ENCODE data around the gene LGALS7B.
"Not testable (repeated sequence)": the region's sequence is repeated elsewhere in the genome, so short reads cannot be mapped to it uniquely, and the experiment has no call there.

LGALS7B gene

DNA sequence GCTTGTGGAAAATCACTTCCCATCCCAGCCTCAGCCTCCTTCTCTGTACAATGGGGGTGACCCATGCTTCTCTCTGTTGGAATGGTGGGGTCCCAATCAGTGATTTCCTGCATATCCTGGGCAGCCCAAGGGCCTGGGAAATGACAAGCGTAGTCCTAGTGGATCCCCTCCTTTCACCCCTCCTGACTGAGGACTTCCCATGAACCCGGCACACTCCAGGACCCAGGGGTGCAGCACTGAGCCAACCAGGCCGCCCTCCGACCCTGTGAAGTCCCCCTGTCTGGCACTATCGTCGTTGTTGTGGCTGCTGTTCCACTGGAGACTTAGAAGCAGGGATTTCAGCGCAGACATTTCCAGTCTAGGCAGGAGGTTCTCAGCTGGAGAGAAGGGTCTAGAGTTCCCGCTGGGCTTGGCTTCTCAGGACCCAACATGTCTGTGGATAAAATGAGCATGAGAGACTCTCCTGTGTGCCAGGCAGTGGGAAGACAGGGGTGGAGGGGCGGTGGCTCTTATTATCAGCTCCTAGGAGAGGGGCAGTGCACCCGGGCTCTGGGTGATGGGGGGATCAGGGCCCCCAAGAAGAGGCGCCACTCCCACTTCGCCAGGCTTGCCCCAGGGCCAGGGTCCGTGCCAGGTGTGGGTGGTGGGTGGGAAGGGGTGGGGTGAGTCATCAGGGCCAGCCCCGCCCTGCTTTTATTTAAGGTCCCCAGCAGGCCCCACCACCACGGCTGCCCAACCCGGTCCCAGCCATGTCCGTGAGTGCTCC, at the start of gene LGALS7B:
TSS of gene LGALS7B (plus strand) at position 723 of the 766 bp plus-strand sequence. CDS start at position 750, 27 bp downstream.
- no peak for DNase-seq

DNA sequence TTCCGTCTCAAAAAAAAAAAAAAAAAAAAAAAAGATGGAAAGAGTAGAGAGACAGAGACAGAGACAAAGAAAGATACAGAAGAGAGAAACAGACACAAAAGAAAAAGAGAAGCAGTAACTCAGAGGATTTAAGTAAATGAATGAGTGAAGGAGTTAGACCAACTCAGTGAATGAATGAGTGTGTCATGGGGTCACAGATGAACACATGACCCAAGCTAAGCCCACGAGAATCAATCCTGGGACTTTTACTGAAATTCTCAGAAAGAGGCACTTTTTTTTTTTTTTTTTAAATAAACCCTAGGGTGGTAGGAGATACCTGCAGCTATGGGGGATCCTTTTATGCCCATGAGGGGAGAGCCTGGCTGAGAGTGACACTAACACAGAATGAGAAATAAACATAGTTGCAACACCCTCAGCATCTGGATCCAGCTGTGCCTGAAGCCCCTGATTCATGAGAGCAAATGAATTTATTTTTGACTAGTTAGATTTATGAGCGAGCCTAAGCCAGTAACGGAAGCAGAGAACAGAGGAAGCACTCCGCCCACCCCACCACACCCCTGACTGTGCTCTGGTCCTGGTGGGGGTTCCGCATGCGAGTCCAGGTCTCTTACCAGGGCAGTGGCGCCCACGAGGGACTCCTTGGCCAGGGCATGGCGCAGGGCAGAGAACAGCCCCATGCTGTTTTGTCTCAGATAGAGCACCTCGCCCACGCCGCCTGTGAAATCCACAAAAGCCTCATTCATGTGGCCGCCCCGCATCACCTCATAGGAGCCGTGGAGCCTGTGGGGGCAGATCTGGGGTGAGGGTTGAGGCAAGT, 49.4 kb upstream of the LGALS7B start:
- no peak for DNase-seq

DNA sequence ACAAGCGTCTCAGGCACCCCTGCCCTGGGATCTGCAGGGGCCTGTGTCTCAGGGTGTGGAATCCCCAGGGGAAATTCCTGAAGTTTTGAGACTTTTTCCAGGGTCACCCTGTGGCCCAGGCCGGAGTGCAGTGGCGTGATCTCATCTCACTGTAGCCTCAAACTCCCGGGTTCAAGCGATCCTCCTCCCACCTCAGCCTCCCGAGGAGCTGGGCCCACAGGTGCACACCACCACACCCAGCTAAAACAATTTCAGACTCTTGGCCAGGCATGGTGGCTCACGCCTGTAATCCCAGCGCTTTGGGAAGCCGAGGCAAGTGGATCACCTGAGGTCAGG, 48.8 kb upstream of the LGALS7B start:
- DNase-seq: no peak

DNA sequence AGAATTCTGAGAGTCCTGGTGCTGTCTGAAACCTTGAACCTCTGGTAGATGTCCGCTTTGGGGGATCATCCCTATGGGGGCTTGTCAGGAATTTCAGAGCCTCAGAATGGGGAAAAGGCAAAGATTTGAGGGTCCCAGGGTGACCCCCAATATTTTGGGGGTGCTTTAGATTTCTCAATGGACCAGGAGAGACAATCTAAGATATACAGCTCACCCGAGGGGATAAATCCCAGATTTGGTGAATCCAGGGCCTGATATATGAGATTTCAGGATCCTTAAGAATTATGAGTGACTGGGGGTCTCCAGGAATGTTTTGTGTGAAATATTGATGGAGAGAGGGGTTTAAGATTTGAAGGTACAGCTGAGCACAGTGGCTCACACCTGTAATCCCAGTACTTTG, 48.1 kb upstream of the LGALS7B start:
- no peak for DNase-seq

DNA sequence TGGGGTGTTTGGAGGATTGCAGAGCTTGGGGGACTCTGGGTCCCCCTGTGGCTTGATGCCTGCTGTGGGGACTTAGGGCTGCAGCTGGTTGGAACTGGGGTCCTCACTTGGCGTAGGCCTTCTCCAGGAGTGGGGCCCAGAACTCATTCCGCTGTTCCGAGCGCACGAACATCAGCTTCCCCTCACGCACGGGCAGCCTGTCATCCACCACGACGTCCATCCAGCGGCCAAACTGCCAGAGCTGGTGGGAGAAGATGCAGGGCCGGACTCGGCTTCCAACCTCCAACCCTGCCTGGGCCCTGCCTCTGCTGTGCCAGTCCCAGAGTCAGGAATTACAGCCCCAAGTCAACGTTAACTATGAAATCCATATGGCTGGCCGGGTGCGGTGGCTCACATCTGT, 47.3 kb upstream of the LGALS7B start:
- DNase-seq: no peak

DNA sequence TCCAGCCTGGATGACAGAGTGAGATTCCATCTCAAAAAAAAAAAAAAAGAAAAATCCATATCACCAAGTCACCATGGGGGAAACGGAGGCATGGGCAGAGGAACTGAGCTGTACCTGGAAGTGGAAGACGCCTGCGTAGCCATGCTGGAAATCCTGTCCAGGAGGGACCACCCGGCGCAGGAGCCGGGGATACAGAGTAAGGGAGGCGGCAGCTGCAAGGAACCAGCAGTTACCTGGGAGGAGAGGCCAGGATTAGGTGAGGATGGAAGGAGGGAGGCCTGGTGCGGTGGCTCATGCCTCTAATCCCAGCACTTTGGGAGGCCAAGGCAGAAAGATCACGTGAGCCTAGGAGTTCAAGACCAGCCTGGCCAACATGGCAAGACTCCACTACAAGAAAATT, 46.7 kb upstream of the LGALS7B start:
- no peak for DNase-seq

DNA sequence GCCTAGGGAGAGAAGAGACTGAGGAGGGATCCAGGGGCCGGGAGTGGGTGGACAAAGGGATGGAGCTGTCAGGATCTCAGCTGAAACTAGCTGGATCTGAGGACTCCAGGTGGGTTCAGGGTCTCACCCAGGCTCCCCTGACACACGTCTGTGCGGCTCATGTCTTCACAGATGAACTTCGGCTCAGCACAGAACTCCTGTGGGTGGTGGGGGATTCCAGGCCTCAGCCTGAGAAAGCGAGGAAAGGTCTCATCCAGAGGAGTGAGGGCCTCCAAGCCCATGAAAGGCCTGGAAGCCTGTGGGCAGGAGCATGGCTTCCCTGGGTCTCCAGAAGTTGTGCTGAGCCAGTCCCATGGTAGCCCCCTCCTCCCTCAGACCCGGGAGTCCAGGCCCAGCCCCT, 46.1 kb upstream of the LGALS7B start:
- no peak for DNase-seq

DNA sequence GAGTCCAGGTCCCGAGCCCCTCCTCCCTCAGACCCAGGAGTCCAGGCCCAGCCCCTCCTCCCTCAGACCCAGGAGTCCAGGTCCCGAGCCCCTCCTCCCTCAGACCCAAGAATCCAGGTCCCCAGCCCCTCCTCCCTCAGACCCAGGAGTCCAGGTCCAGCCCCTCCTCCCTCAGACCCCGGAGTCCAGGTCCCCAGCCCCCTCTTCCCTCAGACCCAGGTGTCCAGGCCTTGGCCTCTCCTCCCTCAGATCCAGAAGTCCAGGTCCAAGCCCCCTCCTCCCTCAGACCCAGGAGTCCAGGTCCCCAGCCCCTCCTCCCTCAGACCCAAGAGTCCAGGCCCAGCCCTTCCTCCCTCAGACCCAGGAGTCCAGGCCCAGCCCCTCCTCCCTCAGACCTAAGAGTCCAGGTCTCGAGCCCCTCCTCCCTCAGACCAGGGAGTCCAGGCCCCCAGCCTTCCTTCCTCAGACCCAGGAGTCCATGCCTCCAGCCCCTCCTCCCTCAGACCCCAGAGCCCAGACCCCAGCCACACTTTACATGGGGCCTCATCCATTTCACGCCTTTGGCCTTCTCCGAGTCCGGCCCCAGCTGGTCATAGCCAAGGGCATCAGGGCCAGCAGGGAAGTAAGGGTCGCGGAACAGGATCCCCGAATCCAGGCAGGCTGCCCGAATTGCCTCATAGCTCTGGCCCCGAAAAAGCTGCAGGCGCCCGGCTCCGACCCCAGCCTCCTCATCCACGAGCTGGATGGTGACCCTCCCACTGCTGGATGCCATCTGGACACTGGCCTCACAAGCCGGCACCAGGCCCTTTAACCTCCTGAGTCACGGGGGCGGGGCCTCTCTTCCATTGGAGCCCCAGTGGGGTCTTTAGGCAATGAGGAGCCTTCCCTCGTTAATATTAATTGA, 45.4 kb upstream of the LGALS7B start:
- no peak for DNase-seq

DNA sequence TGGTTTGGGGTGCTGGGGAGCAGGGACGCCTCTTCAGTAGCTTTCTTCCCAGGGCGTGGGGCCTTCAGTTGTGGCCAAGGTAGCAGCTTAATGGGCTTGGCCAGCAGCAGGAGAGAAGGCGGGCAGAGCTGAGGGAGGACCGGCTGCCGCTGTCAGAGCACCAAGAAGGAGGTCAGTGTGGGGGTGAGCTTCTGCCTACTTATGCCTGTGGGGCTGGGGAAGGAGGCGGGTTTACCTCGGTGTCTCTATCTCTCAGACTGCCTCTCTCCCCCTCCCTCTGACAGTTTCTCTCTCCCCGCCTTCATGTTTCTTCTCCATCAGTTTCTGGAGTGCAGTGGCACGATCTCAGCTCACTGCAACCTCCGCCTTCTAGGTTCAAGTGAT, 44.7 kb upstream of the LGALS7B start, which contains the start of gene CAPN12:
TSS of gene CAPN12 (minus strand) at position 177 of the 384 bp plus-strand sequence. CDS start 309 bp downstream, outside the sequence.
- DNase-seq: no peak

DNA sequence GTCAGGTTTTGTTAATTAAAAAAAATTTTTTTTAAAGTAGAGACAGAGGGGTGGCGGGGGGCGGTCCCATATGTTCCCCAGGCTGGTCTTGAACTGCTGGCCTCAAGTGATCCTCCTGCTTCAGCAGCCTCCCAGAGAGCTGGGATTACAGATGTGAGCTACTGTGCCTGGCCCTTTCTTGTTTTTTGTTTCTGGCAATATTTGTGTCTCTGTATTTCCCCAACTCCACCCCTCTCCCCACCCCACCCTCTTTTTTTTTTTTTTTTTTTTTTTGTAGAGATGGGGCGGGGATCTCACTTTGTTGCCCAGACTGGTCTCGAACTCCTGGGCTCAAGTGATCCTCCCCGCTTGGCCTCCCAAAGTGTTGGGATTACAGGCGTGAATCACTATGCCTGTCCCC, 44.1 kb upstream of the LGALS7B start:
- no peak for DNase-seq

DNA sequence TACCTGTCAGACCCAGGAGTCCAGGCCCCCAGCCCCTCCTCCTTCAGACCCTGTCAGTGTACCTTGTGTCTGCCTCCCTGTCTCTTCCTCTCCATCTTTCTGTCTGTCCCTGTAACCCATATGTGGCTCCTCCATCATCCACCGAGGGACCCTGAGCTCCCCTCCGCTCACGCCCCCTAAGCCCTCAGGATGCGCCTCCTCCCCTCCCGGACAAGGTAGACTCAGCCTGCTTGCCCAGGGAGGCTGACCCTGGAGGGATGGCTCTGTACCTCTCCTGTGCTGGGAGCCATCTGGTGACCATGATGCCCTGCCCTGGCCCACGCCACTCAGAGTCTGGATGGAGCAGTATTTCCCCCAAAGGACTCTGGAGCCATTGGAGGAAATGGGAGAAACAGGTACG, 43.7 kb upstream of the LGALS7B start:
- no peak for DNase-seq

DNA sequence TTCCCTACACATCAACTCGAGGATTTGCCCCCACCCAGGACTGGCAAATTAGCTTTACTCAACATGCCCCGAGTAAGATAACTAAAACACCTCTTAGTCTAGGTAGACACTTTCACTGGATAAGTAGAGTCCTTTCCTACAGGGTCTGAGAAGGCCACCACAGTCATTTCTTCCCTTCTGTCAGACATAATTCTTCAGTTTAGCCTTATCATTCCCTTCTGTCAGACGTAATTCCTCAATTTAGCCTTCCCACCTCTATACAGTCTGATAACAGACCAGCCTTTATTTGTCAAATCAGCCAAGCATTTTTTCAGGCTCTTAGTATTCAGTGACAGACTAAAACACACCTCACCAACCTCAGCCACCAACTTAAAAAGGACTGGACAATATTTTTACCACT, 35.2 kb upstream of the LGALS7B start:
- not testable (repeated sequence) for DNase-seq

DNA sequence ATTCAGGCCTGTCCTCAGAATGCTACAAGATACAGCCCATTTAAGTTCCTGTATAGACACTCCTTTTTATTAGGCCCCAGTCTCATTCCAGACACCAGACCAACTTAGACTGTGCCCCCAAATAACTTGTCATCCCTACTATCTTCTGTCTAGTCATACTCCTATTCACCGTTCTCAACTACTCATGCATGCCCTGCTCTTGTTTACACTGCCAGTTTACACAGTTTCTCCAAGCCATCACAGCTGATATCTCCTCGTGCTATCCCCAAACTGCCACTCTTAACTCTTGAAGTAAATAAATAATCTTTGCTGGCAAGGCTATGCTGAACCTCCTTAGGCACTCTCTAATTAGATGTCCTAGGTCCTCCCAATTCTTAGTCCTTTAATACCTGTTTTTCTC, 34.8 kb upstream of the LGALS7B start:
- DNase-seq: not testable (repeated sequence)

DNA sequence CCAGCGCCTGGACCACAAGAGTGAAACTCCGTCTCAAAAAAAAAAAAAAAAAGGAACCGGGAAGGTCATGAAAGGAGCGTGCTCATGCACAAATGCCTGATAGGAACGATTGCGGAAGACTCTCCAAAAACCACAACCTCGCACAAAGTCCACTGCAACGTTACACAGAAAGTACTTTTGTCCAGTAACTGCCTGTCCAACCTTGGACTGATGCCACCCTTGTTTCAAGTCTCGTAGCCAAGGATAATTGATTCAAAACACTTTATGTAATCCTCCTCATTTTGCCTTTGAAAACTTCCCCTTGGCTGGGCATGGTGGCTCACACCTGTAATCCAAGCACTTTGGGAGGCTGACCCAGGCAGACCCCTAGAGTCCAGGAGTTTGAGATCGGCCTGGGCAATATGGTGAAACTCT, 29.4 kb upstream of the LGALS7B start:
- DNase-seq: no peak

DNA sequence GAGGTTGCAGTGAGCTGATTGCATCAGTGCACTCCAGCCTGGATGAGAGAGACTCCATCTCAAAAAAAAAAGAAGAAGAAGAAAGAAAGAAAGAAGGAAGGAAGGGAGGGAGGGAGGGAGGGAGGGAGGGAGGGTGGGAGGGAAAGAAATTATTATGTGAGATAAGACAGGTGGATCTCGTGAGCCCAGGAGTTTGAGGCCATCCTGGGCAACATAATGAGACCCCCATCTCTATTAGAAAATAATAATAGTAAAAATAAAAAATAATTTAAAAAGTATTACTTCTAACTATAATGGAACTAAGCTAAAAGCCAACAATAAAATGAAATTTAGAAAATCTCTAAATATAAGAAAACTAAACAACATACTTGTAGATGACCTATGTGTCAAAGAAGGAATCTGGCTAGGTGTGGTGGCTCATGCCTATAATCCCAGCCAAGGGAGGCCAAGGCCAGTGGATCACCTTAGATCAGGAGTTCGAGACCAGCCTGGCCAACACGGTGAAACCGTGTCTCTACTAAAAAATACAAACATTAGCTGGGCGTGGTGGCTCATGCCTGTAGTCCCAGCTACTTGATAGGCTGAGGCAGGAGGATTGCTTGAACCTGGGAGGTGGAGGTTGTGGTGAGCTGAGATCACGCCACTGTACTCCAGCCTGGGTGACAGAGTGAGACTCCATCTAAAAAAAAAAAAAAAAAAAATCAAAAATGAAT, 28.0 kb upstream of the LGALS7B start:
- not testable (repeated sequence) for DNase-seq

DNA sequence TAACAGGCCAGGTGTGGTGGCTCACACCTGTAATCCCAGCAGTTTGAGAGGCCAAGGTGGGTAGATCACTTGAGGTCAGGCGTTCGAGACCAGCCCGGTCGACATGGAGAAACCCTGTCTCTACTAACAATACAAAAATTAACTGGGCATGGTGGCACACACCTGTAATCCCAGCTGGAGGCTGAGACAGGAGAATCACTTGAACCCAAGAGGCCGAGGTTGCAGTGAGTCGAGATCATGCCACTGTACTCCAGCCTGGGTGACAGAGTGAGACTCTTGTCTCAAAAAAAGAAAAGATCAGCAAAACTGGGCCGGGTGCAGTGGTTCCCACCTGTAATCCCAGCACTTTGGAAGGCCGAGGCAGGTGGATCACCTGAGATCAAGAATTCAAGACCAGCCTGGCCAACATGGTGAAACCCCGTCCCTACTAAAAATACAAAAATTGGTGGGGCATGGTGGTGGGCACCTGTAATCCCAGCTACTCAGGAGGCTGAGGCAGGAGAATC, 27.1 kb upstream of the LGALS7B start:
- DNase-seq: not testable (repeated sequence)

DNA sequence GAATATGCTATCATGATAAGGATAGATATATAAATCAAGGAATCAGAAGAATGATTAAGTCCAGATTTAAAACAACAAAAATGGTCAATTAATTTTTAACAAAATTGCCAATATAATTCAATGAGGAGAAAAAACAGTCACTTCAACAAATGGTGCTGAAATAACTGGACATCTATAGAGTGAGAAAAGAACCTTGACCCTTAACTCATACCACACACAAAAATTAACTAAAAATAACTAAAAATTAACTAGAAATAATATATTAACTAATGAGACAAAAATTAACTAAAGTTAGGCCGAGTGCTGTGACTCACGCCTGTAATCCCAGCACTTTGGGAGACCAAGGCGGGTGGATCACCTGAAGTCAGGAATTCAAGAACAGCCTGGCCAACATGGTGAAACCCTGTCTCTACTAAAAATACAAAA, 25.2 kb upstream of the LGALS7B start:
- no peak for DNase-seq

DNA sequence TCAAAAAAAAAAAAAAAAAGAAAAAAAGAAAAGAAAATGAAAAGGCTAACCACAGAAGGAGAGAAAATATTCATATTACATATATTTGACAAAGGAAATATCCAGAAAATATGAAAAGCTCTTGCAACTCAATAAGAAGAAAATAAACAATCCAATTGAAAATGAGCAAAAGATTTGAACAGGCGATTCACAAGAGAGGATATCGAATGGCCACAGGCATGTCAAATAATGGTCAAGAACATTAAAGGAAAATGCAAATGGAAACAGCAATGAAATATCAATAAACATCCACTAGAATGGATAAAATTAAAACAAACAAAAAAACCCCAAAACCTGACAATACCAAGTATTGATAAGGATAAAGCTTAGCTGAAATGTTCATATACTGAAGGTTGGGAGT, 23.8 kb upstream of the LGALS7B start:
- DNase-seq: no peak

DNA sequence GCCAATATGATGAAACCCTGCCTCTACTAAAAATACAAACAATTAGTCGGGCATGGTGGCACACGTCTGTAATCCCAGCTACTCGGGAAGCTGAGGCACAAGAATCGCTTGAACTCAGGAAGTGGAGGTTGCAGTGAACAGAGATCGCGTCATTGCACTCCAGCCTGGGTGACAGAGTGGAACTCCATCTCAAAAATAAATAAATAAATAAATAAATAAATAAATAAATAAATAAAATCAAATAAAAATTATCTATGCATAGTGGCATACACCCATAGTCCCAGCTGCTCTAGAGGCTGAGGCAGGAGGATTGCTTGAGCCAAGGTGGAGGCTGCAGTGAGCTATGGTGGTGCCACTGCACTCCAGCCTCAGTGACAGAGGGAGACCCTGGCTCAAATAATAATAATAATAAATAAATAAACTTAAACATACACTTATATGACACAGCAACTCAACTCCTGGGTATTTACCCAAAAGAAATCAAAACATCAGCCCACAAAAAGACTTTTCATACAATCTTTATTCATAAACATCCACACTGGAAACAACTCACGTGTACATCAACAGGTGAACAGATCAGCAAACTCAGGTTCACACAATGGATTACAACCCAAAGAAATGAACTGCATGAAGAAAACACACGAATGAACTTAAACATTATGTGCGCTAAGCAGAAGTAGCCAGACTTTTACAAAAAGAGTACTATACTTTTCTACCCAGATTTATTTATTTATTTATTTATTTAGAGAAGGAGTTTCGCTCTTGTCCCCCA, 22.5 kb upstream of the LGALS7B start:
- DNase-seq: no peak

DNA sequence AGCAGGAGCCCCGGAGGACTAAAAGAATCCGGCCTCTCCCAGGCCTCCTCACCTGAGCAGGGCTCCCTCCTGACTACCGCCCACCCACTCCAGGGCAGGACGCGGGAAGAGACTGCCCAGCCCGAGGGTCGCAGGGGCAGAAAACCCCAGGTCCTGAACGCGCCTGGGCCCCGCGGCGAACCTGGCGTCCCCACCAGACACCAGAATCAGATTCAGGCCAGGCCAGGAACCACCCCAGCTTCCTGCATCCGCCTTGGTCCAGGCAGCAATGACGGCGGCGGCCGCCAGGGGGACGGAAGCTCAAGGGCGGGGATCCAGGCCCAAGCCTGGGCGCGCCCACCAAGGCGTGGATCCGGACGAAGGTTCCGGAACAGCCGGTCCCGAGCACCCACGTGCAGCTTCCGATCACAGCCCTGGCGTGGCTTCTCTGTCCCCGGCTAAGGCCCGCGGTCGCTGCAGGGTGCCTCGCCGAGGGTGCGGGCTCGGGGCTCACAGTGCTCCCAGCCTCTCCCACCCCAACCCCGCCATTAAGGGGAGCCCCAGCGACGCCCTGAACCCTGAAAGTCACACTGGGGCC, 19.3 kb upstream of the LGALS7B start:
- DNase-seq: peak; percentile 88

All from stimulated activated CD4-positive, alpha-beta T cell treated with anti-CD3 and anti-CD28 coated beads, Interleukin-1b, Interleukin-23, amount 100 ng/mL, for 48 hours (primary cell).